Urothelium cell line (cell line): ENCODE measurements around the gene ANKRD33.

Experiments
- DNase-seq: peaks from one replicate; pipeline ENCODE4 v3.0.0; 2011; ENCODE audit warnings: low spot score, mixed read lengths
- FAIRE-seq: peaks from 2 replicates; lab custom pipeline; 2011; peaks lifted over from hg19 to GRCh38; lab: Jason Lieb, UNC

ANKRD33 gene

DNA sequence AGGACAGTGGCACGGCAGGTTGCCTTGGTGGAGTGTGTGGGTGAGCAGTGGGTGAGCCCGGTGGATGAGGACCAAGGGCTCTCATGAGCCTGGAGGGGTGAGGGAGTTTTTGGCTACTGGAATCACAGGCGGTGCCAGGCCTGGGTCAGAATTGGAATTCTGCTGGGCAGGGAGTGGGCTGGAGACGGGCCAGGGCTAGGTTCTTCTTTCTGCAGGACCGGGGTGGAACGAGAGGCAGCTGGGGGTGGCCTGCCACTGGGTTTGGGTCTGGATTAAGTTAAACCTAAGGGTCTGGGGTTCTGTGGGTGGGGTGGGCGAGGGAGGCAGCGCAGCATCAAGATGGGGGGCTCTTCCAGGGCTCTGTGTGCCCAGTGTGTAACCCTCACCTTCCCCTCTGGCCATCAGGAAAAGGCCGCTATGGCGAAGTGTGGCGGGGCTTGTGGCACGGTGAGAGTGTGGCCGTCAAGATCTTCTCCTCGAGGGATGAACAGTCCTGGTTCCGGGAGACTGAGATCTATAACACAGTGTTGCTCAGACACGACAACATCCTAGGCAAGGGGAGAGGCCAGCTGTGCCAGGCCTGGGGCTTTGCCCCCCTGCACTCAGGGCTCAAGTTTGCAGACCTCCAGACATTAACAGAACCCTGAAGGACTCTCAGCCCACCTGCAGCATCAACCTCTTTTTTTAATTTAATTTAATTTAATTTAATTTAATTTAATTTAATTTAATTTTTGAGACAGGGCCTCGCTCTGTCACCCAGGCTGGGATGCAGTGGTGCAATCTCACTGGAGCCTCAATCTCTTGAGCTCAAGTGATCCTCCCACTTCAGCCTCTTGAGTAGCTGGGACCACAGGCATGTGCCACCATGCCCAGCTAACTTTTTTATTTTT is 26.4 kb downstream of the ANKRD33 start:
- DNase-seq (no peak), FAIRE-seq (no peak)

DNA sequence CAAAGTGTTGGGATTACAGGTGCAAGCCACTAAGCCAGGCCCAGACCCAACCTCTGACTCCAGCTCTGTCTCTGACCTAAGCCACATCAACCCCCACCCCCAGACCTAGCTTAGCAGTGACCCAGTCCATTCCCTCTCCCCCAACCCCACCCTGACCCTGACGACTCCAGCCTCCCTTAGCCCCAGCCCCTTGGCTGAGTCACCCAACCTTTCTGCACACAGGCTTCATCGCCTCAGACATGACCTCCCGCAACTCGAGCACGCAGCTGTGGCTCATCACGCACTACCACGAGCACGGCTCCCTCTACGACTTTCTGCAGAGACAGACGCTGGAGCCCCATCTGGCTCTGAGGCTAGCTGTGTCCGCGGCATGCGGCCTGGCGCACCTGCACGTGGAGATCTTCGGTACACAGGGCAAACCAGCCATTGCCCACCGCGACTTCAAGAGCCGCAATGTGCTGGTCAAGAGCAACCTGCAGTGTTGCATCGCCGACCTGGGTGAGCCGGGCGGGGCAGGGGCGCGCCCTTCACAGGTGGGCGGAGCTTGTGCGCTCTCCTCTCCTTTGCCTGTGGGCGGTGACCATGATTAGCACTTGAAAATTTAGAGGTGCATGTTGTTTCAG is 27.2 kb downstream of the ANKRD33 start:
- no peak for FAIRE-seq
- no peak for DNase-seq

DNA sequence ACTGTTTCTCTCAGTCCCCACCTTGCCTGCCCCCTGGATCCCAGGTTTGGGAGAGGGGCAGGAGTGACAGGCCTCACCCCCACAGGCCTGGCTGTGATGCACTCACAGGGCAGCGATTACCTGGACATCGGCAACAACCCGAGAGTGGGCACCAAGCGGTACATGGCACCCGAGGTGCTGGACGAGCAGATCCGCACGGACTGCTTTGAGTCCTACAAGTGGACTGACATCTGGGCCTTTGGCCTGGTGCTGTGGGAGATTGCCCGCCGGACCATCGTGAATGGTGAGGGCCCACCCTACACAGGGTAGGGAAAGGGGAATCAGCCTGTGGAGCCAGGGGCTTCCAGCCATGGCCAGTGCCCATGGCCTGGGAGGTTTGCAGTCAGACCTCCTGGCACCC is 28.0 kb downstream of the ANKRD33 start:
- DNase-seq, result no peak
- FAIRE-seq, result no peak

DNA sequence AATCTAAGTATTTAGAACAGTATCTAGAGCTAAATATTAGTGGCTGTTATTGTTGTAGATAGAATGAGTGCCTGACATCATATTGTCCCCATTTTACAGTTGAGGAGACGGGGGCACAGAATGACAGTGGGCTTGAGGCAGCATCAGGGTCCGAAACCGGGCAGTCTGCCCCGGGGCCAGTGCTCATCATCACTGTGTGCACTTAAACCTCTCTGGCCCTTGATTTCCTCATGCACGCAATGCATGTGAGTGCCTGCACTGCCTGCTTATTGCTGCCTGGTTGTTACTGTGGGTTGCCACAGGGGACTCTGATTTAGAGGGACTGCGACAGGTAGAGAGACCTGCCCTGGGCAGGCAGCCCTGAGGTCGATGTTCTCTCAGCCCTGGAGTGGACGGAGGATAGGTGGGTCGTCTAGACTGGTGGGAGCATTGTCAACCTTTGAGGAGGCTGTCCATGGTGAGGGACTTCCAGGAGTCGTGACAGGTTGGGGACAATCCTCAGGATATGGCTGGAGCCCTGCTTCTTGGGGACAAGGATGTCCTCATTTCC is 29.2 kb downstream of the ANKRD33 start:
- no peak for DNase-seq
- FAIRE-seq, result no peak

DNA sequence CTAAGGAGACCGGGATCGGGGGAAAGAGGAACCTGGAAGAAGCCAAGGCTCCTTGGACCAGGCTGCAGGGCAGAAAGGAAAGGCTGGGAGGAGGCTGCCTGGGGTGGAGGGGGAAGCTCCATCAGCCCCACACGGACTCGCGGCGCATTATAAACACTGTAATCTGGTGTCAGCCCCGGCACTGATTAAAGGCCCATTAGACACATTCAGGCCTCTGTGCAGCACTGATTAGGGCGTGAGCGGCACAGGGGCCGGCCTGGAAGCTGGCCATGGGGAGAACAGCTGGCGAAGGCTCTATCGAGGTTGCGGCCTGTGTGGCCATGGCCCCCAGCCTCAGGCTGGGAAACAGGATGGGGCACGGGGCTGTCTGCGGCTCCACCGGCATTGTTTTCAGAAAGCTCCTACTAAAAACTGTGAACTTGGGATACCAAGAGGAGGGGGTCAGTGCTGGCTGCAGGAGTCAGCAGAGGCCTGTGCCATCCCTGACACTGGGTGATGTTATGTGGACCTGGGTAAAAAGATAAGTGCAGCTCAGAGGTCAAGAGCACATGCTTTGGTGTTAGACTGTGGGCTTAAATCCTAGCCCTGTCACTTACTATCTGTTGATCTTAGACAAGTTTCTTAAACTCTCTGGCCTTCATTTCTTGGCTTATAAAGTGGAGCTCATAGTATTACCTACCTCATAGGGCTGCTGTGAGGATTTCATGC is 30.0 kb downstream of the ANKRD33 start:
- FAIRE-seq (no peak), DNase-seq (no peak)

DNA sequence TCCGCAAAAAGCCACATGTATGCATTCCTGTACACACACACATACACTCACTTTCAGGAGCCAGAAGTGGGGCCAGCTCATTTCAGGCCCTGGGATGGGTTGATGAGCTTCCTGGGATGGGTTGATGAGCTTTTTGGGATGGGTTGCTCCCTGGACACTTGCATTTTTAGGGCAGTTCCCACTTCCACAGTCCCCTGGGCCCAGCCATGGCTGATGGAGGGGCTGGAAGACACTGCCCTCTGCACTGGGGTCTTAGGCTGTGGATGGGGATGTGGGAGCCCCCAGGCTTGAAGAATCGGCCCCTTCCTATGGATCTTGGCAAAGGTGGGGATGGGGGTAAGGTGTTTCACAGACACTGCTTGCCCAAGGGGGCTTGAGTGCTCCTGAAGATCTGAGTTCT is 32.1 kb downstream of the ANKRD33 start:
- DNase-seq (no peak), FAIRE-seq (no peak)

DNA sequence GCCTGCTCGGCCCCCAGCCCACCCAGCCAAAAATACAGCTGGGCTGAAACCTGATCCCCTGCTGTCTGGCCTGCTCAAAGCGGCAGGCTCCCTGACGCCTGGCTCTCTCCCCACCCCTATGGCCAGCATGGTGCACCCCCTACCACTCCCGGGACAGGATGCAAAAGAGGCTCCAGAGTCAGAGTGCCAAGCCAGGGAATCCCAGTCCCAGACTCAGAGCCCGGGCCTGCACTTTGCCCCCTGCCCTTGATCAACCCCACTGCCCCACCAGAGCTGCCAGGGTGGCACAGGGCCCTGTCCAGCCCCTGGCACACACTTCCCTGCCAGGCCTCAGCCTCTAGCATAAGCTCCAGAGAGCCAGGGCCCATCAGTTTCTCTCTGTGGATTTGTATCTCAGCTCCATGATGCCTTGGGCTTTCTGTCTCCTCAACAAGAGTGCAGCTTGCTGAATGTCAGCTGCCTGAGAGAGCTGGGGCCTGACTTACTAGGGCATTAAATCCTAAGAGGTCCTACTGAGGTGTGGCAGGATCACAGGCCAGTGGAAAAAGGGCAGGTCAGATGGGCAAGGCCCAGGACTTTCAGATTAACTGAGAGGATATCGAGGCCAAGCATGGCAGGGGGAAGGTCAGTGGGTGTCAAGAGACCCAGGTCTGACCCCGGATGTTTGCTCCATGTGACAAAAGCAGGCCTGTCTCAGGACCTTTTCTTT is 33.3 kb downstream of the ANKRD33 start:
- DNase-seq (no peak), FAIRE-seq (no peak)

DNA sequence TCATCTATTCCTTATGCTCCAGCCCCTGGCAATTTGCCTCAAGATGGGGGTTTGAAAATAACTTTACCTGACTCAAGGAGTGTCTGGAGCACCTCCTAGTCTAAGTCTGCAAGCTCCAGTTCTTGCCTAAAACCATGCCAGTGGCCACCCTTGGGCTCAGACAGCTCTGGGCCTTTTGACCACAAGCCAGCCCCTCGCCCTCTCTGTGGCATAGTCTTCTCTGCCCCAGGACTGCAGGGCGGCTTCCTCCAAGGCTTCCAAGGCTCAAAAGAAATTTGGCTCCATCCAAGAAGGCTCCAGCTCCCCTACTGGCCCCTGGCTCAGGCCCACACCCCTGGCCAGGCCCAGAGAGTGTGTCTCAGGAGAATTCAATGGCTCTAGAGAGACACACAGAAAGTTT is 34.2 kb downstream of the ANKRD33 start:
- DNase-seq (no peak), FAIRE-seq (no peak)

DNA sequence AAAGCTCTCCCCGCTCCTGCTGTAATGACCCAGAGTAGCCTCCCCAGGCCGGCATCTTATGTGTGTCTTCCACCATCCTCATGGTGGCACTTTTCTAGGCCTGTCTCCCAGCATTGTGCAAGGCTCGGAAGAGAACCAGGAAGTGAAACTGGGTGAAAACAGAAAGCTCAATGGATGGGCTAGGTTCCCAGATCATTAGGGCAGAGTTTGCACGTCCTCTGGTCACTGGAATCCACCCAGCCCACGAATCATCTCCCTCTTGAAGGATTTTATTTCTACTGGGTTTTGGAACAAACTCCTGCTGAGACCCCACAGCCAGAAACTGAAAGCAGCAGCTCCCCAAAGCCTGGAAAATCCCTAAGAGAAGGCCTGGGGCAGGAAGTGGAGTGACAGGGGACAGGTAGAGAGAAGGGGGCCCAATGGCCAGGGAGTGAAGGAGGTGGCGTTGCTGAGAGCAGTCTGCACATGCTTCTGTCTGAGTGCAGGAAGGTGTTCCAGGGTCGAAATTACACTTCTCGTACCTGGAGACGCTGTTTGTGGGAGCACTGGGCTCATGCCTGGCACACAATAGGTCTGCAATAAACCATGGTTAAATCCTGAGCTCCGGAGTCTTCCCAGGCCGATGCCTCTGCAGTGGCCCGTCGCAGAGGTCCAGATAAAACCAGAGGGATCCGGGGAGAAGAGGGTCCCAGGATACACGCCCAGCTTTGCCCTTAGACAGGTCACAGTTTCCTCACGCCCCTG is 35.0 kb downstream of the ANKRD33 start:
- FAIRE-seq, result no peak
- no peak for DNase-seq

DNA sequence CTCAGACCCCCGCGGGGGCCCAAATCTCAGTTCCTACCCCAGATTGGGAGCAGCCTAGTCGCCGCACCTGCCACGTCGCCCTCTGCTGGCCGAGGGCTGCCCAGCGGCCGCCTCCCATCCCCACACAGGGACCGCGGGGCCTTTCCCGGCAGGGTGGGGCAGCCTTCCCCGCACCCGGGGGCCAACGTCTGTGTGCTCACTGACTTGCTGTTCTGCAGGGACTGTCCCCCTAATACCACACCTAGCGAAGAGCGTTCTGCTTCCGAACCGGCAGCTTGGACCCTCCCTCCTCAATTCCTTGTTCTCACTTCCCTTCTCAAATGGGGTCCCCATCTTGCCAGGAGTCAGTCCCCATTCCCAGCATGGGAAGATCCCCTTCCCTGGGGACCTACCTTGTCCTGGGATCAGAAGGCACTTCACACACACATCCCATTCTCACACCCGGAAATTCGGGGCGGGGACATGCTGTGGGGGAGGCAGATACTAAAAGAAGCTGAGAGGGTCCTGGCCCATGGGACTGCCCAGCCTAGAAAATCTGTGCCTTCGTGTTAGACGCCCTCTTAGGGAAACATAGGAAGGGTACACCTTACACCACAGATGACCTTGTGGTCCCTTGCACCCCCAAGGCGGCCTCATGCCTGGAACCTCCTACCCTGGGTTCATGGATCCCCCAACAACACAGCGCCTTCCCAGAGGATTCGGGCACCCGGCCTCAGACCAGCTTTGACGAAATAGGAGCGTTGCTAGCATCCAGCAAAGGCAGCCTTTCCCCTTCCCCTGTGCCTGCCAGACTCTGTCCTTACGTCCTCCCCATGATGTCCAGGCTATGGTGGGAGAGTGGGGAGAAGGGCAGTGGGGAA is 35.8 kb downstream of the ANKRD33 start:
- FAIRE-seq (no peak), DNase-seq (peak; percentile 62)

DNA sequence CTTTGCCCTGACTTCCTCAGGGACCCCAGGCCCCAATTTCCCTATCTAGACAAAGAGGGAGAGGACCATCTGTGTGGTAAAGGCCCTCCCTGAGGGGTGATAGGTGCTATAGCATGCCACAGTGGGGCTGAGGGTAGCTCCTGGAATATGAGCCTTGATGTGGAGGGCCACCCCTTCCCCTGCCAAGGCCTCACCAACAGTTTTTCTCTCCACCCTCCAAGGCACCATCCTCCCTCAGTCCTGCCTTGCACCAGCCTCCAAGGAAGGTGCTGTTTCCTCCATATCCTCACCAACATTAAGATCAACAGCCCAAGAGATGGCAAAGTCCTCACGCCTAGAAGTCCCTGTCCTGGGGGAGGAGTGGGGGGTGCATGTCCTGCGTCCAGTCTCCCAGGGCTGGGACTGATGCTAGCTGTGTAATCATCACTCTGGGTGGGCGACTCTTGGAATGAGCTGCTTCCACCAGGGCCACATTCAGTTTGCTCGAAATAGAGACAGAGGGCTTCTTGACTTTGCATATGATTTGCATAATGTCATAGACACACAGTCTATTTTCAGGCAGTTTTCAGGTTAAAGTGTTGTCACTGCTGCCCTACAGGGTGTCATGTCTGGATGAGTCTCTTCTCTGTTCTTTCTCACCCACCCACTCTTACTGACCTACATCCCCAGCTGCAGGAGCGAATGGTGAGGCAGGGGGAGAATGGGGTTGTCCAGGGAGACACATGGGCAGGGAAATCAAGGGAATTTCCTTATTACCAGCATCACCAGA is 36.8 kb downstream of the ANKRD33 start:
- FAIRE-seq, result no peak
- no peak for DNase-seq

DNA sequence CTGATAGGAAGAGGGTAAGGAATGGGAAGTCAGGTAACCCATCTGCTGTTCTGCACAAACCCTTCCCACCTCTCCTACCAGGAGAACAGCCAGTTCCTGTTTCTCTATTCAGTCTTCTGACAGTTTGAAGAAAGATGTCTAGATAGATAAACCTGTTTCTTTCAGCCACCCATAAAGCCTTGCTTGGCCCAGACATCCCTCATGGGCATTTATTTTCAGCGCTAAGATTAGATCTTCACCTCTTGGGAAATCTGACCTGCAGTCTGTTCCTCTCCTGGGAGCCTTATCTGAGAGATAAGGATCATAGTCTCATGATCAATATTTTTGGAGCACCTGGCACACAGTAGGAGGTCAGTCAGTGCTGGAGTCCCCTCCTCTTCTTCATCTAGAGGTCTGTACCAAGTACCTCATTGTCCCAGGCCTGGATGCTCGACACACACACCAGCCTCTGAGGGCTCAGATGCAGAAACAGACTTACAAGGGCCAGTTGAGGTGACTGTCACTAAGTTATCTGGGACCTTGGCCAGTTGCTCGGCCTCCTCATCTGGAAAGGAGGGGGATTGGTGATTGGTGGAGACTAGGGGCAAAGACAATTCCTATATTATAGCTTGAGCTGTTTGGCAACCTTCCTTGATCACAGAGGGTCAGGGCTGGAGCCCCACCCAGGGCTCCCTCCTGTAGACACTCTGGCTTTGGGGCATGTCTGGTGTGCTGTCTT is 37.6 kb downstream of the ANKRD33 start:
- FAIRE-seq (no peak), DNase-seq (no peak)

DNA sequence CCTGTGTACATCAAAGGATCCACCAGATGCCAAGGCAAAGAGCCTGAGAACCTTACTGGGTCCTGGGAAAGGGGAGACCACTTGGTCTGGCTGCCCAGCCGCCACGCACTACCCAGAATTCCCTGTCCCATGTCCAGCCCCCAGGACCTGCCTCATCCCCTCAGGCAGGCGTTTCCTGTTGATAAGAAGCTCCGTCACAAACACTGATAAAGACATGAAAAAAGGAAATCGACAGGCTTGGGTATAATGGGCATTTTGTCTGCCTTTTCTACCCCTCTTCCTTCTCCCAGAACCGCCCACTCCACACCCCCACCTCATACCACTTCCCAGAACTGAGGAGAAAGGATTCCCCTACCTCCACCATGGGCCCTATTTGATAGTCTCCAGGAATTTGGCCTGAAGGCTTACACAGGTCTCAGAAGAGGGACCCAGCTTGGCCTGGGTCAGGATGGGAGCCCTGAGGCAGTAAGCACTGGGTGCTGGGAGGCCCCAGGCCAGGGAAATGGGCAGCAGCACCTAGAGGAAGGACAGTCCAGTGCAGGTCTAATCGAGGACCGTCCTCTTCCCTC is 38.2 kb downstream of the ANKRD33 start:
- FAIRE-seq, result no peak
- no peak for DNase-seq

DNA sequence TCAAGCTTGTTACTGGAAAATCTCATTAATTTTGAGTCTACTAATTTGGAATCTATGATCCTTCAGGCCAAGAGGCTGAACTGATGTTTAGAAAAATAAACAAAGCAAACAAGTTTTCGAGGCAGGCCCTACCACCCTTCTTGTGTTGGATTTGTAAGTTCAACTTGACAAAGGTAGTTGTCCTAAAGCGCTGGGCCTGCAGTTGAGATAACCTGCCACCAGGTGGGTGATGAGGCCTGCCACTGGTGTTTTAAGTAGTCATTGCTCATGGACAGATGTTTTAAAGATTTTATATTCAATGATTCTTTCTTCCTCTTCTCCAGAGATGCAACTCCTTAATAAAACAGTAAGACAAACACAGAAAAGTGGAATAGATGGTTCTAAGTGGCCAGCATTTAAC is 38.8 kb downstream of the ANKRD33 start:
- FAIRE-seq, result no peak
- no peak for DNase-seq

DNA sequence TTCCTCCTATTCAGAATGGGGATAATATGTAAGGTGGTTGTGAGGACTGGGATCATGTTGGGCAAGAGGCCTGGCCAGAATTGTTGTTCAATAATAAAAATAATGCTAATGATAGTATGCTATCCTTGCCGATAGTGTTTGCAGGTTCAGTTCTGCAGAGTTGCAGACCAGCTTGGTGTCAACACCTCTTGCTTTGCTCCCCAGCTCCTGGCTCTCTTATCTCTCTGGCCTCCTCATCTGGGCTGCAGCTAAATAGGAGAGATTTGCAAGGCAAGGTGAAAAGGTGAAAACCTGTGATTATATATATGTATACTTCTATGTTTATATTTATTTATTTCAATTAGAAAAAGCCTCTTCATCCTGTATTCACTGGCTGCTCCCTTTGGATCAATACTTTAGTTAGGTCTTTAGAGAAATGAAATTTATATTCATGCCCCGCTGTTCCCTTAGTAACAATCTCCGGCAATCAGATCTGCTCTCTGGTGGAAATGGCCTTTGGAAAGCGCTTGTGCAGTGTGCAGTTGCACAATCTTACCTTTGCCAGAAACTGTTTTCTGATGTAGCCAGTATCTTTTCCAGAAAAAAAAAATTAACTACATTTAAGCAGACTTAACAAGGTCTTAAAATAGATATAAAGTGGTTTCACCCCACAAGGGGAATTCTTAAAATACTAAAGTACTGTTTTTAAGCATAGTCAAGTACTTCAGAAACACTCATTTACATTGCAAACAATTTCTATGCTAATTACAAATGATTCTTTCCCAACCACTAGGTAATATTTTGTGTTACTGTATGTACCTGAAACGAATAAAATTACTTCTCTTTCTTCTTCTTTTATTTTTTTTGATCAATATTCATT is 44.5 kb downstream of the ANKRD33 start:
- no peak for DNase-seq
- no peak for FAIRE-seq

DNA sequence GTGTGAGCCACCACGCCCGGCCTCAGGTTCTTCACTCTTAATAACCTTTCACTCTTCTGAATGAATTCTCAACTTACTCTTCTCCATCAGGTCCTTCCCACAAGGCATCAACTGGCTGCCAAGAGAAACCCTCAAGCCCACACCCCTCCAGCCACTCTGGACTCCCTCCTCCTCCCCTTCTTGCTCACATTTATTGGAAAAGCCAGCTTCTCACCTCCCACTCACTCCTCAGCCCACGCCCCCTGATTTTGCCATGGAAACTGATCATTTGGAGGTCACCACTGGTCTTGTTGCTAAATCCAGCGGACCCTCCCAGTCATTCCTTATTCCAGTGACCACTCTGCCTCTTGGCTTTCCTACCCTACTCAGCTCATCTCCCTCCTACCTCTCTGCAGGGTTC is 46.2 kb downstream of the ANKRD33 start:
- FAIRE-seq, result no peak
- DNase-seq, result no peak

DNA sequence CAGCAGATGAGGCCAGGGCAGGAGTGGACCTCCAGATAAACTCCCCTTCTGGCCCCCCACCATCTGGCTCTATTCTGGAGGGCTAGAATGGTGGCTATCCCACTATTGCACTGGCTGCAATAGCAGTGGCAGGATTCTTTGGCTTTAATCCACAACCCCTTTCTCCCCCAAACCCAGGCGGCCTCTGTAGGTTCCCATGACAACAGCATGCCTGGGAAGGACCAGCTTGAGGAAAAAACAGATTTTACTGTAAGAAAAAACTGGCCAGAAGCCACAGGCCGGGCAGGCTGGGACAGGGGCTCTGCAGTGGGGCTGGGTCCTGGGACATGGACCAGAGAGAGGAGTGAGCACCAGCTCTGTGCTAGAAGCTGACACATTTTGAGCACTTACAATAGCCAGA is 50.0 kb downstream of the ANKRD33 start:
- FAIRE-seq (no peak), DNase-seq (no peak)
